ENCODE measurements around the gene LAMTOR2.

LAMTOR2 gene

DNA sequence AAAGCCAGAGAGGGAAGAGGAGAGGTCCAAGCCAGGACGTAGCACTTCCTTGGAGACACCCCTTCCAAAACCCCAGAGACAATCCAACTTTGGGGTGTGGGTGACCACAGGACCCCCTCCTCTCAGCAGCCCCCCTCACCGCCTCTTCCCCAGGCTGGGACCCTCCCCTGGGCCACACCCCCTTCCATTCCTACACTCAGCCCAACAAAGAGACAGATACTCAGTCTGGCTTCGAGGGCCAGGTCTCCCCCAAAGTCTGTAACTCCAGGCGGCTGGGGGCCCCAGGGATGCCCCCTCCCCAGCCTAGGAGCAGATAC lies 26.2 kb downstream of the LAMTOR2 start:
- Histone ChIP-seq H3K36me3 (ENCODE audit: control insufficient read depth, low read length) (peaks cover 6% of the 10 kb centered on the region; the same call in 1 of the 2 replicates), H4K20me1 (ENCODE audit: control insufficient read depth, insufficient read depth, low read depth, low read length) (no peaks in the 10 kb centered on the region)

DNA sequence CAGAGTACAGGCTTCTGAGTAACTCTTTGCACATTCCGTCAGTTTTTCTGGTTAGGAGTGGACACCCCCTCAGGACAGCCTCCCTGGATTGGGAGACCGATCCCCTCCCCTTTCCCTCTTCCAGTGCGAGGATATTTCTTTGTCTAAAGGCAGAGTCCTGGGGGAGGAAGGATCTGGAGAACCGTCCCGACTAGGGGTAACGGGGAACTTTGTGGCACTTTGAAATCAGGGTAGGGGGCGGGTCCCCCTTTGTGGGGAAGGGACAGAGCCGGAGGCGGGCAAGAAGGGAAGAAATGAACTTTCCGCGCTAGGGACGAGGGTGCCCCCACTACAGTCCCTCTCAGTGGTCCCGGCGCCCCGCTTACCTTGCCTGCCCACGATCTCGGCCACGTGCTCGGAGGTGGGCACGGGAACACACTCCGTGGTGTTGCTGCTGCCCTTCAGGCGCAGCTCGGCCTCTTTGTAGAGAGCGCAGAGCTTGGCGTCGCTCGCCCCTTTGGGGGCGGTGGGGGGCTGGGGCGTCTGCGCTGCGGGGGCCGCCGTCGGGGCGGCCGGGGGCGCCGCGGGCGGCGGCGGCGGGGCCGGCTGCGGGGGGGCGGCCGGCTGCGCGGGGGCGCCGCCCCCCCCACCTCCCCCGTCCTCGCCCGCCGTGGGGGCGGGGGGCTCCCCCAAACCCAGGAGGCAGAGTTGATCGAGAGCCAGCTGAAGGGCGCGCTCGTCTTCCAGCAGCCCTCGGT lies 26.8 kb downstream of the LAMTOR2 start:
- no peaks in the 10 kb centered on the region for H4K20me1 ChIP-seq (ENCODE audit: control insufficient read depth, insufficient read depth, low read depth, low read length)
- peaks cover 22% of the 10 kb centered on the region for H3K27me3 ChIP-seq (ENCODE audit: control insufficient read depth, low read length)
- peaks cover 23% of the 10 kb centered on the region for H3F3A ChIP-seq (ENCODE audit: control insufficient read depth, insufficient read depth)
- peak overlapping the region; percentile 77 for H3K4me3 ChIP-seq (ENCODE audit: low read length)
- H3K79me2 ChIP-seq (ENCODE audit: control insufficient read depth, low read length), result peaks cover 2% of the 10 kb centered on the region
- TF ChIP-seq, protein P1, sequence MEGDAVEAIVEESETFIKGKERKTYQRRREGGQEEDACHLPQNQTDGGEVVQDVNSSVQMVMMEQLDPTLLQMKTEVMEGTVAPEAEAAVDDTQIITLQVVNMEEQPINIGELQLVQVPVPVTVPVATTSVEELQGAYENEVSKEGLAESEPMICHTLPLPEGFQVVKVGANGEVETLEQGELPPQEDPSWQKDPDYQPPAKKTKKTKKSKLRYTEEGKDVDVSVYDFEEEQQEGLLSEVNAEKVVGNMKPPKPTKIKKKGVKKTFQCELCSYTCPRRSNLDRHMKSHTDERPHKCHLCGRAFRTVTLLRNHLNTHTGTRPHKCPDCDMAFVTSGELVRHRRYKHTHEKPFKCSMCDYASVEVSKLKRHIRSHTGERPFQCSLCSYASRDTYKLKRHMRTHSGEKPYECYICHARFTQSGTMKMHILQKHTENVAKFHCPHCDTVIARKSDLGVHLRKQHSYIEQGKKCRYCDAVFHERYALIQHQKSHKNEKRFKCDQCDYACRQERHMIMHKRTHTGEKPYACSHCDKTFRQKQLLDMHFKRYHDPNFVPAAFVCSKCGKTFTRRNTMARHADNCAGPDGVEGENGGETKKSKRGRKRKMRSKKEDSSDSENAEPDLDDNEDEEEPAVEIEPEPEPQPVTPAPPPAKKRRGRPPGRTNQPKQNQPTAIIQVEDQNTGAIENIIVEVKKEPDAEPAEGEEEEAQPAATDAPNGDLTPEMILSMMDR (IDR thresholded peaks at IDR 0.05; ENCODE audit: low read depth, low read length, poor library complexity, severe bottlenecking), result no peak
- TF ChIP-seq EZH2phosphoT487 (IDR thresholded peaks at IDR 0.05; ENCODE audit: borderline replicate concordance, low read length), result no peak
- no peaks in the 10 kb centered on the region for H3K9me2 ChIP-seq (replicated peaks; ENCODE audit: control insufficient read depth, low read length)
- peaks cover 40% of the 10 kb centered on the region for H3K4me1 ChIP-seq (ENCODE audit: control insufficient read depth, low read length)
- H3K27ac ChIP-seq (ENCODE audit: low read depth, low read length), result no peak overlapping the region
- H3K9me3 ChIP-seq (ENCODE audit: control insufficient read depth, insufficient read depth, low read length), result no peaks in the 10 kb centered on the region
- peaks cover 4% of the 10 kb centered on the region; the same call in 1 of the 2 replicates for H3K36me3 ChIP-seq (ENCODE audit: control insufficient read depth, low read length)
- H3K4me2 ChIP-seq (ENCODE audit: low read length), result peak overlapping the region; percentile 81

More for the DNA sequence above, 26.2 kb downstream of the LAMTOR2 start:
- Histone ChIP-seq H3K27me3 (ENCODE audit: control insufficient read depth, low read length) (peaks cover 22% of the 10 kb centered on the region), H3K4me3 (ENCODE audit: low read length) (0 out of 2 replicates have a peak overlapping the region, but pooled peaks have one; percentile 17), H3F3A (ENCODE audit: control insufficient read depth, insufficient read depth) (peaks cover 23% of the 10 kb centered on the region), H3K4me1 (ENCODE audit: control insufficient read depth, low read length) (peaks cover 43% of the 10 kb centered on the region), H3K27ac (ENCODE audit: low read depth, low read length) (no peak overlapping the region), H3K9me2 (replicated peaks; ENCODE audit: control insufficient read depth, low read length) (no peaks in the 10 kb centered on the region), H3K4me2 (ENCODE audit: low read length) (peak overlapping the region; percentile 41), H3K79me2 (ENCODE audit: control insufficient read depth, low read length) (peaks cover 8% of the 10 kb centered on the region), H3K9me3 (ENCODE audit: control insufficient read depth, insufficient read depth, low read length) (no peaks in the 10 kb centered on the region)
- TF ChIP-seq, protein P1 (IDR thresholded peaks at IDR 0.05; ENCODE audit: low read depth, low read length, poor library complexity, severe bottlenecking), result no peak
- no peak for TF ChIP-seq EZH2phosphoT487 (IDR thresholded peaks at IDR 0.05; ENCODE audit: borderline replicate concordance, low read length)

DNA sequence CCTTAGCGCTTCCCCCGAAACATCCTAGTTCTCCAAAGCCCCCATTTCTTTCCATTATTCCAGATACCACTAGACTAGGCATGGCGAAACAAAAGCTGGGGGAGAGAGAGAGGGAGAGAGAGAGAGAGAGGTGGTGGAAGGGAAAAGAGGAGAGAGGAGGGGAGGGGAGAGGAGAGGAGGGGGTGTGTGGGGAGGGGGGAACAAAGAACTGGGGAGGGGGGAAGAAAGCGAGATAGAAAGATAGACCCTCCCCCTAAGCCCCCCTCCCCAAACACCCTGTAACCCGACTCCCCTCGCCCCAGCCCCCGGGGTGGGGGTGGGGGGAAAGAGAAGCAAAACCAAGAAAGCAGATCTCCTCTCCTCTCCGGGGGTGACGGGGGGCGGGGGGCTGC lies 27.3 kb downstream of the LAMTOR2 start:
- Histone ChIP-seq H3K36me3 (ENCODE audit: control insufficient read depth, low read length) (peaks cover 2% of the 10 kb centered on the region; the same call in 1 of the 2 replicates), H3K4me3 (ENCODE audit: low read length) (peak overlapping the region; percentile 77), H3K9me3 (ENCODE audit: control insufficient read depth, insufficient read depth, low read length) (no peaks in the 10 kb centered on the region), H3F3A (ENCODE audit: control insufficient read depth, insufficient read depth) (peaks cover 23% of the 10 kb centered on the region), H3K27me3 (ENCODE audit: control insufficient read depth, low read length) (peaks cover 22% of the 10 kb centered on the region), H4K20me1 (ENCODE audit: control insufficient read depth, insufficient read depth, low read depth, low read length) (no peaks in the 10 kb centered on the region), H3K9me2 (replicated peaks; ENCODE audit: control insufficient read depth, low read length) (no peaks in the 10 kb centered on the region), H3K79me2 (ENCODE audit: control insufficient read depth, low read length) (no peaks in the 10 kb centered on the region), H3K27ac (ENCODE audit: low read depth, low read length) (no peak overlapping the region), H3K4me1 (ENCODE audit: control insufficient read depth, low read length) (peaks cover 37% of the 10 kb centered on the region), H3K4me2 (ENCODE audit: low read length) (peak overlapping the region; percentile 81)
- TF ChIP-seq EZH2phosphoT487 (IDR thresholded peaks at IDR 0.05; ENCODE audit: borderline replicate concordance, low read length), result no peak
- TF ChIP-seq, protein P1 (IDR thresholded peaks at IDR 0.05; ENCODE audit: low read depth, low read length, poor library complexity, severe bottlenecking), result no peak

Data from DOHH2 (cell line).